GM12878 (cell line): ENCODE results near the gene BLOC1S4.

Experiments
- EP300 ChIP-seq, 2 experiments: fragments of 150-350 bp in 1 of 2; IDR thresholded peaks; 2 replicates each; pipeline ENCODE4 v1.6.1; 2011 to 2012; ENCODE audit warnings: low read depth in 2 of 2, low read length in 2 of 2, borderline replicate concordance in 1 of 2, improper control_type of control experiment in 1 of 2, inconsistent platforms in 1 of 2; ENCODE audit not compliant: control insufficient read depth in 1 of 2
- REST ChIP-seq: IDR thresholded peaks from 2 replicates; pipeline ENCODE4 v1.6.1; 2012; ENCODE audit warnings: mild to moderate bottlenecking, low read depth, low read length

- TF ChIP-seq EP300 (IDR thresholded peaks at IDR 0.05; ENCODE audit: borderline replicate concordance in 1 of 2, control insufficient read depth in 1 of 2, low read depth in 2 of 2, low read length in 2 of 2) (no peak), REST (no peak)
Observed at GRCh38 chr4:6727943-6728250, 11.9 kb downstream of the BLOC1S4 start.
